ENCODE data around the gene CHKB.
A peak's percentile ranks its signal among the peaks of the same experiment; 100 is the strongest.
"Not testable (repeated sequence)": the region's sequence is repeated elsewhere in the genome, so short reads cannot be mapped to it uniquely, and the experiment has no call there.

Gene CHKB

GRCh38 chr22:50612168-50612527, 29.5 kb upstream of the CHKB start:
- no peak for DNase-seq

GRCh38 chr22:50611341-50612060, 28.9 kb upstream of the CHKB start:
- DNase-seq, result no peak

- DNase-seq, result no peak
These were observed 27.9 kb upstream of the CHKB start for GRCh38 chr22:50610581-50610980.

DNA sequence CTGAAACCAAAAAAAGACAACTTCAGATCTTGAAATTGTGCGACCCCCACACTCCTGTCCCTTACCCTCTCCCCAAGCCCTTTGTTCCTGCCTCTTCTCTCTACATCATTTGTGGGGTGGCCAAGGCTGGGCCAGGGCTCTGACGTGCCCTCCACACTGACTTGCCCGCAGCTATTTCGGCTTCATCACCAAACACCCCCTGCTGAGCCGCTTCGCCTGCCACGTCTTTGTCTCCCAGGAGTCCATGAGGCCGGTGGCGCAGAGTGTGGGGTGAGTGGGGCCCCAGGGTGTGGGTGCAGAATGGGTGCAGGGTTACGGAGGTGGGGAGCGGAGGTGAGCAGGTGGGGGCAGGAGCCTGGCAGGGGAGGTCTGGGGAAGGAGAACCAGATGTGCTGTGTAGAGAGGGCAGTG, 27.4 kb upstream of the CHKB start:
- no peak for DNase-seq

DNA sequence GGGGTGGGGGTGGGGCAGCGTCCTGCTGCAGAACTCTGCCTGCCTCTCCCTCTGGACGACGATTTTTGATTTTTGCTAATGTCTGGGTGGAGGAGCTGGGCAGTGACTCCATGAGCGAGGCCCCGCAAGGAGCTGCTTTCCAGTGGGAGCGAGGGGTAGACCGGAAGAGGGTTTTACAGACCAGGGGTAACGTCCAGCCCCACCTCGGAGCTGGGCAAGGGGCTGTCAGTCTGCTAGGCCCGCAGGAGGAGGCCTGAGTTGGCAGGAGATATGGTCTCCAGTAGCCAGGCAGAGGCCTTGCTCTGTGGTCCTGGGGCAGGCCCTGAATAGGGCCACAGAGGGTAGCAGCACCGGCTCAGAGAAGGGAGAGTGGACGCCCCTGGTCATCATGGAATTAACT, 26.9 kb upstream of the CHKB start:
- DNase-seq, result no peak

DNA sequence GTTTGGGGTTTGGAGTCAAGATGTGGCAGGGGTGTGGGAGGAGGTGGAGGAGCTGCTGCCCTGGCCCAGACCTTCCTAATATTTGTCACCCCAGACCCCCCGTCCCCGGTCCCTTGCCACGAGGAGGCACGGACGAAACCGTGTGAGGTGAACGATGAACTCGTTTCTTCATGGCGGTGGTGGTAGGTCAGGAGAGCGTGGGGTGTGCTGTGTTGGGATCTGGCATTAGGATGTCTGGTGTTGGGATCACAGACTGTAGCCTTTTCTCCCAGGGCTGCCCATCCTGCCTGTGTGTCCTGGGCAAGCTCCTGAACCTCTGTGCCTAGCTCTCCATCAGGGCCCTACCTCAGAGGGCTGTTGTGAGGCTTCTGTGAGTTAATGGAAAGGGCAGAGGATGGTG, 26.3 kb upstream of the CHKB start:
- DNase-seq, result no peak

GRCh38 chr22:50608058-50608840, 25.6 kb upstream of the CHKB start:
- DNase-seq, result not testable (repeated sequence)

DNA sequence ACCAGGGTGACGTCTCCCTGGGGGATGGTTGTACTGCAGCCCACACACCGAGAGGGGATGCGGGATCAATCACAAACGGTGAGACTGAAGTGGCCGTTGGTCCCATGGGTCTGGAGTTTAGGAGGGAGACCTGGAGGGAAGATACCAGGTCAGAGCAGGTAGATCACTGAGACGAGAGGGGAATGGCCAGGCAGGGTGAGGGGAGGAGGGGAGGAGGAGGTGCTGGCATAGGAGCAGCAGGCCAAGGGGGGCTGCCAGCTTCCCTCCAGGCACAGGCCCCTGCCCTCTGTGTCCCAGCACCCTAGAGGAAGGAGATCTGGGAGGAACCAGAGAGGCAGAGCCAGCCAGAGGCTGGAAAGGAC, 25.0 kb upstream of the CHKB start:
- no peak for DNase-seq

- DNase-seq, result no peak
These were observed 24.5 kb upstream of the CHKB start for GRCh38 chr22:50606946-50607658.

- DNase-seq, result no peak
These were observed 23.7 kb upstream of the CHKB start for GRCh38 chr22:50606165-50606945.

GRCh38 chr22:50605613-50606074, 23.0 kb upstream of the CHKB start:
- DNase-seq, result no peak

DNA sequence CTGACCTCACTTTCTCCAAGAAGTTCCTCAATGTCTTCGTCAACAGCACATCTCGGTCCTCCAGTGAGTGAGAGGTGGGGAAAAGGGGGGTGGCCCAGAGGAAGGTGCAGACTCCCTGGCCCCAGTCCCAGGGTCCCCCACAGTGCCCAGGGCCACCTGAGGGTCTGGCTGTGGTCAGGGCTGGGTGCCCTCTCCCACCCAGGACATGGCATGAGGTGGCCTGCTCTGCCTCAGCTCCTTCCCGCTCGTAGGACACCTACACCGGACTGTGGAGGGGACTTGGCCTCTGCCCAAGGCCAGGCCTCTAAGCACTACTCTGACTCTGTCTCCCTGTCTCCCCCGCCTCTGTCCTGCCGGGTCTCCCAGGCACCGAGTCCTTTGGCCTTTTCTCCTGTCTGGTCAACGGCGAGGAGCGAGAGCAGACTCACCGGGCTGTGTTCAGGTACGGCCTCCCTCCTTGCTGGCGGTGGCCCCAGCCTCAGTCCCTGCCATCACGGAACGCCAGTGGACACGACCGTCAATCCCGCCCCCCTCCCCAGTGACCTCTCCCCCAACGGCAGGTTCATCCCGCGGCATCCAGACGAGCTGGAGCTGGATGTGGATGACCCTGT, 22.5 kb upstream of the CHKB start:
- no peak for DNase-seq

DNA sequence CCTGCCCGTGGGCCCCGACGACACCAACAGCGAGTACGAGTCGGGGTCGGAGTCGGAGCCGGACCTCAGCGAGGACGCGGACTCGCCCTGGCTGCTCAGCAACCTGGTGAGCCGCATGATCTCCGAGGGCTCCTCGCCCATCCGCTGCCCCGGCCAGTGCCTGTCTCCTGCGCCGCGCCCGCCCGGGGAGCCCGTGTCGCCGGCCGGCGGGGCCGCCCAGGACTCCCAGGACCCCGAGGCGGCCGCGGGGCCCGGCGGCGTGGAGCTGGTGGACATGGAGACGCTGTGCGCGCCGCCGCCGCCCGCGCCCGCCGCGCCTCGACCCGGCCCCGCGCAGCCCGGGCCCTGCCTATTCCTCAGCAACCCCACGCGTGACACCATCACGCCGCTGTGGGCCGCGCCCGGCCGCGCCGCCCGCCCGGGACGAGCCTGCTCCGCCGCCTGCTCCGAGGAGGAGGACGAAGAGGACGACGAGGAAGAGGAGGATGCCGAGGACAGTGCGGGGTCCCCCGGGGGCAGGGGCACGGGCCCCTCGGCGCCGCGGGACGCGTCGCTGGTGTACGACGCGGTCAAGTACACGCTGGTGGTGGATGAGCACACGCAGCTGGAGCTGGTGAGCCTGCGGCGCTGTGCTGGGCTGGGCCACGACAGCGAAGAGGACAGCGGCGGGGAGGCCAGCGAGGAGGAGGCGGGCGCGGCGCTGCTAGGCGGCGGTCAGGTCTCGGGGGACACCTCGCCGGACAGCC, 21.8 kb upstream of the CHKB start:
- no peak for DNase-seq

DNA sequence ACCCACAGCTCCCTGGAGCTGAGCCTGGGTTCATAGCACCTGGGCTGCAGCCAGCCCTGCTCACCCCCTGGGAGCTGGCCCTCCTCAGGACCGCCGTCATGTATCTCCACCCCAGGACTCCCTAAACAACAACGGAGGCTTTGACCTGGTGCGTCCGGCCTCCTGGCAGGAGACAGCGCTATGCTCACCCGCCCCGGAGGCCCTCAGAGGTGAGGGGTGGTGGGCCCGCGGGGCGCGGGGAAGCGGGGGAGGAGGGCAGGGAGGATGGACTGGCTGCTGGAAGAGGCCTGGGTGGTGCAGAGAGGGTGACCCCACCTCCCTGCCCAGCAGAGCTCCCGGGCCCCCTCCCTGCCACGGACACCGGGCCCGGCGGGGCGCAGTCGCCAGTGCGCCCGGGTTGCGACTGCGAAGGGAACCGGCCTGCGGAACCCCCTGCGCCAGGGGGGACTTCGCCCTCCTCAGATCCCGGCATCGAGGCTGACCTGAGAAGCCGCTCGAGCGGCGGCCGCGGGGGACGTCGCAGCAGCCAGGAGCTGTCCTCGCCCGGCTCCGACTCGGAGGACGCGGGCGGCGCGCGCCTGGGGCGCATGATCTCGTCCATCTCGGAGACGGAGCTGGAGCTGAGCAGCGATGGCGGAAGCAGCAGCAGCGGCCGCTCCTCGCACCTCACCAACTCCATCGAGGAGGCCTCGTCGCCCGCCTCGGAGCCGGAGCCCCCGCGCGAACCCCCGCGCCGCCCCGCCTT, 21.0 kb upstream of the CHKB start:
- no peak for DNase-seq

DNA sequence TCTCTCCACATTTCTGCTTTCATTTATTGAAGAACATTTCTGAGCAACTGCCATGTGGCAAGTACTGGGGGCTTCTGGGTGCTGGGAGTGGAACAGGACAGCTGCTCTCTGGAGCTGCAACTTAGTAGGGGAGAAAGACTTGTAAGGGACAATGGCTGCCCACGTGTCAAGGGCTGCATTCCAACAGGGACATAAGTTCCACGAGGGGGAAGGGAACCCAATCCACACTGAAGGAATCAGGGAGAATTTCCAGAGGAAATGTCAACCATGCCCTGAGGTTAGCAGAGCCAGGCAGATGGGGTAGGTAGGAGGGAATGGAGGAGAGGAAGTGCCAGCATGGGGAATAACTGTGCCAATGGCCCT, 19.7 kb upstream of the CHKB start:
- no peak for DNase-seq

DNA sequence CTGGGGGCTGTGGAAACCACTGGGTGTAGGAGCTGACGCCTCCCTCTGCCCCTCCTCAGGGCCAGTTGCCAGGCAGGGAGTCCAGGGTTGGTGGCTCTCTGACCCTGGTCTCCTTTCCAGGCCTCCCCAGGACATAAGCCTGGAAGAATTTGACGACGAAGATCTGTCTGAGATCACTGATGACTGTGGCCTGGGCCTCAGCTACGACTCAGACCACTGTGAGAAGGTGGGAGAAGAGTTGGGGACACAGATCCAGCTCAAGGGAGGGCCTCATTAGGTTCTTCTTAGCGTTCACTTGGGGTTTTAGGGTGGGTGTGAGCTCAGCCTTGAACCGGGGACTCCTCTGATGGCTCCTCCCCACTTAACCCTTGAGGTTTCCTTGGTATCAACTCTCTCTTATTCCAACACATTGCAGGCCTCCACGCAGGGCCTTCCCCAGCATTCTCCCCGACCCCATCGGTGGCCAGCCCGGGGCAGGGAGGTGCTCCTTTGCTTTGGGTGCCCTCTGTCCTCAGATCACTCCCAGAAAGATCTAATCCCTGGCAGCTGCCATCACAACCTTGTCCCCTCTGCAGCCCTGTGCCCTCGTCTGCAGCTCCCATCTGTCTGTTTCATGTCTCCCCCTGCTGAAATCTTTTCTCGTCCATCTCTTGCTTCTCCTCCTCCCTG, 19.2 kb upstream of the CHKB start:
- no peak for DNase-seq

DNA sequence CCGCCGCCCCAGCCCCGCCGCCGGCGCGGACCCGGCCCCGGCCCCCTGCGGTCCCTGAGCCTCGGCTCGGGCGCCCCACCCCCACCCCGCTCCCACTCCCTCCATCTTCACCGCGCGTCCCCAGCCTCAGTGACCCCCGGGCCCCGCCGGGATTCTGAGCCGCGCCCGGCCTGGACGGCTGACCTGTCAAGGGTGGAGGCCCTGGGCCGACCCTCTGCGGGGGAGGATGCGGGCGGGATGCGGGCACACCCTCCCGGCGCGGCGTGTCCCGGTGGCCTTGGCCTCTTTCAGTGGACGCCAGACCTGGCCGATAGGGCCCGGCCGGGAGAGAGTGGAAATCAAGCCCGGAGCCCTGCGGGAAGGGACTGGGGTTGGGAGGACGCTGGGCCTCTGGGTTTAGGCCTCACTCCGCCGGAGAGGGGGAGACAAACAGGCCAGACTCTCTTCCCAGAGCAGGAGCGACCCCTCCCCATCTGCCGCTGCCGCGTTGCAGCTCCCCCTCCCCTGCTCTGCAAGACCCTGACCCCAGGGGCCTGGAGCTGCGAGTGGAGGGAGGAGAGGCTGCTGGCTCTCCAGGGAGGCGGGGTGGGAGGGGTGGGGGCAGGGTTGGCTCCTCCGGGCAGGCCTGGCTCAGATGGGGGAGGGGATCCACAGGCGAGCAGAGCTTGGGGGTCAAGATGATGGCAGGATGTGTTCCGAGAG, 18.5 kb upstream of the CHKB start:
- DNase-seq, result no peak

DNA sequence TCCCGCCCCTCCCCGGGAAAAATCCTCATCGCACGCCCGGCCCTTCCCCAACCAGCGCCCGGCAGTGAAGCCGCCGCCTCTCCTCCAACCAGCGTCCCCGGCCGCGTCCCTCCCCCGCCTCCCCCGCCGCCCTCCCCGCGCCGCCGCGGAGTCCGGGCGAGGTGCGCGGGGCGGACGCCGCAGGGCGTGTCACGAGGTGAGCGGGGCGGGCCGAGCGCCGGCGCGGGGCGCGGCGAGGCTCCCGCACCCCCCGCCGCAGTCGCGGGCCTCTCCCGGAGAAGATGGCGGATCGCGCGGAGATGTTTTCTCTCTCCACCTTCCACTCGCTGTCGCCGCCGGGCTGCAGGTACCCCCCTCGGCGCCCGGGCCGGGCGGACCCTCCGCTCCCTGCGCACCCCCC, 17.9 kb upstream of the CHKB start, which contains the start of gene MAPK8IP2:
Gene MAPK8IP2 (plus strand): TSS at position 256 of the 400 bp plus-strand sequence. CDS start 26 bp downstream, at position 282.
- DNase-seq, result peak; percentile 6

DNA sequence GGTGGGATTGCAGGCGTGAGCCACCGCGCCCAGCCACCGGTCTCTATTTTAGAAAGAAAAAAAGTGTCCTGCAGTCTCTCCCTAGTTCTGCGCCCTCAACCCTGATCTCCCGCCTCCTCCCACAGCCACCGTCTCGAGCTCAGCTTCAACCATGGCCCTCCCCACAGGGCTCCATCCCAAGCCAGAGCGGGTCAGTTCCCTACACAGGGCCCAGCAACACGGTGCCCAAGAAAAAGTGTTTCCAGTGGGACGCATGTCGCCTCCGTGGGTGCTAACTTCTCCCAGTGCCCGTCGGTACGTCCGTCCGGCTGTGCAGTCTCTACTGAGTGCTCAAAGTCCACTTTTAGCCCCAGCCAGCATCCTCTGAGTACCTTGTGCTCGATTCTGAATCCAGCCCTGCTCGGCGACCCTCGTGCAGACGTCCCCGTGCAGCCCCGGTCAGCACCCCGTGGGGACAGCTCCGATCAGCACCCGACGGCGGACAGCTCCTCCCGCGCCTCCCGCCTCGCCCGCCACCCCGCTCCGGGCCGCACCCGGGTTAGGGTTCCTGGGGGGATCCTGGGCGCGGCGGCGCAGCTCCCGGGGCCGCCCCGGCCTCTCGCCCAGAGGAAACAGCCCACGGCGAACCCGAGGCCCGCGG, 17.3 kb upstream of the CHKB start:
- DNase-seq, result peak; percentile 64
